KMS-11 (cell line): ENCODE data around the gene NR3C1.

Source experiments
- H2AFZ ChIP-seq: fragments of 200-600 bp; sonication (generic); 2 replicates; pipeline ENCODE4 v1.6.1; 2016; ENCODE audit warnings: antibody characterized with exemption, mixed run types, low read depth
- H3K27ac ChIP-seq: fragments of 200-600 bp; sonication (generic); 2 replicates; pipeline ENCODE4 v1.6.1; 2016; ENCODE audit warnings: mild to moderate bottlenecking, mixed run types
- H3K27me3 ChIP-seq: fragments of 200-600 bp; sonication (generic); 2 replicates; pipeline ENCODE4 v1.6.1; 2017; ENCODE audit warnings: mild to moderate bottlenecking, low read depth, mixed run types, moderate library complexity; ENCODE audit not compliant: insufficient read depth
- H3K36me3 ChIP-seq: fragments of 200-600 bp; sonication (generic); 2 replicates; pipeline ENCODE4 v1.6.1; 2017; ENCODE audit warnings: mild to moderate bottlenecking, mixed run types; ENCODE audit not compliant: insufficient read depth
- H3K4me1 ChIP-seq: fragments of 200-600 bp; sonication (generic); 2 replicates; pipeline ENCODE4 v1.6.1; 2016; ENCODE audit warnings: mild to moderate bottlenecking, low read depth, mixed run types; ENCODE audit not compliant: poor library complexity, severe bottlenecking
- H3K4me2 ChIP-seq: fragments of 200-600 bp; sonication (generic); 2 replicates; pipeline ENCODE4 v1.7.0; 2016; ENCODE audit warnings: mild to moderate bottlenecking, mixed run types
- H3K4me3 ChIP-seq: fragments of 200-600 bp; sonication (generic); IDR thresholded peaks from 2 replicates; pipeline ENCODE4 v1.6.1; 2017; ENCODE audit warnings: low read depth, low read length, mixed read lengths; ENCODE audit not compliant: insufficient read depth
- H3K79me2 ChIP-seq: fragments of 200-600 bp; sonication (generic); 2 replicates; pipeline ENCODE4 v1.6.1; 2016; ENCODE audit warnings: low read depth, mixed run types; ENCODE audit not compliant: insufficient read depth
- H3K9ac ChIP-seq: fragments of 200-600 bp; sonication (generic); 2 replicates; pipeline ENCODE4 v1.6.1; 2016; ENCODE audit warnings: mild to moderate bottlenecking, mixed run types
- H4K20me1 ChIP-seq: fragments of 200-600 bp; sonication (generic); 2 replicates; pipeline ENCODE4 v1.6.1; 2016; ENCODE audit warnings: mild to moderate bottlenecking, mixed run types; ENCODE audit not compliant: insufficient read depth
- TF ChIP-seq, protein P1 (sequence below): fragments of 200-600 bp; sonication (generic); conservative IDR thresholded peaks from 2 replicates; pipeline ENCODE4 v1.6.1; 2017; ENCODE audit warnings: low read depth, mild to moderate bottlenecking, antibody characterized with exemption, low read length, moderate library complexity, mixed read lengths

The NR3C1 gene

DNA sequence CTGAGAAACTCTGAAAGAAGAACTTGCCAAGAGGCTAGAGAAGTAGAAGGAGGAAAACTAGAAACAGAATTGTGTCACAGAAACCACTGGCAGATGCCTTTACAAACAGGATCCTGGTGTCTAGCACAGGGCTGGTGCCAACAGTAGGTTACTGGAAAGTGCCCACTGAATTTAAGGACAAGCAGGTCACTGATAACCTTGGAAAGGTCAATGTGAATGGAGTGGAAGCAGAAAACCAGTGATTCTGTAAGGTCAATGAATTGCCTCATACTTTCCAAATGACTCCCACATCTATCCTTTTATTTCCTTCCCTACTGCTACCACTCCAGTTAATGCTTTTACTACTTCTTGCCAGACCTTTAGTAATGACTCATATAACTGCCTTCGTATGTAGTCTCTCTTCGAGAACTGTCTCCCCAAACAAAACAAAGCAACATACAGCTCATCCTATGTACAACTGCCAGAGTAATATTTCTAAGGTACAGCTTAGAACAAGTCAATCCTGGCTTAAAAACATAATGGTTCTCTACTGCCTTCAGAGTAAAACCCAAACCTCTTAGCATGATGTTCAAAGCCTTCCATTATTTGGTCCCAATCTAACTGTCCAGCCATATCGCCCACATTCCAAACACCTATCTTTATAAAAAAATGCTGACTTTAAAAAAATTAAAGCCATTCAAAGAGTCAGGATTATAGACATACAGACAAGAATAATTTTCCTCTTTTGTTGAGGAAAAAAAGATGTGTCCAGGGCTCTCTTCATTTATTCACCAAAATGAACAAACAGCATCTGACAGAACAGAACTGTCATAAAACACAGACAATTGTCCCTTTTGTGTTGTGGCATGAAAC is 52.5 kb downstream of the NR3C1 start:
- Histone ChIP-seq H3K27ac (no peak overlapping the region), H3K9ac (no peak overlapping the region), H3K4me2 (peak overlapping the region; percentile 47; the same call in 1 of the 2 replicates), H3K4me1 (peaks cover 100% of the 10 kb centered on the region), H3K27me3 (no peaks in the 10 kb centered on the region), H3K4me3 (no peak overlapping the region), H3K79me2 (peaks cover 100% of the 10 kb centered on the region), H2AFZ (no peak overlapping the region), H4K20me1 (peaks cover 85% of the 10 kb centered on the region), H3K36me3 (no peaks in the 10 kb centered on the region)
- TF ChIP-seq, protein P1, sequence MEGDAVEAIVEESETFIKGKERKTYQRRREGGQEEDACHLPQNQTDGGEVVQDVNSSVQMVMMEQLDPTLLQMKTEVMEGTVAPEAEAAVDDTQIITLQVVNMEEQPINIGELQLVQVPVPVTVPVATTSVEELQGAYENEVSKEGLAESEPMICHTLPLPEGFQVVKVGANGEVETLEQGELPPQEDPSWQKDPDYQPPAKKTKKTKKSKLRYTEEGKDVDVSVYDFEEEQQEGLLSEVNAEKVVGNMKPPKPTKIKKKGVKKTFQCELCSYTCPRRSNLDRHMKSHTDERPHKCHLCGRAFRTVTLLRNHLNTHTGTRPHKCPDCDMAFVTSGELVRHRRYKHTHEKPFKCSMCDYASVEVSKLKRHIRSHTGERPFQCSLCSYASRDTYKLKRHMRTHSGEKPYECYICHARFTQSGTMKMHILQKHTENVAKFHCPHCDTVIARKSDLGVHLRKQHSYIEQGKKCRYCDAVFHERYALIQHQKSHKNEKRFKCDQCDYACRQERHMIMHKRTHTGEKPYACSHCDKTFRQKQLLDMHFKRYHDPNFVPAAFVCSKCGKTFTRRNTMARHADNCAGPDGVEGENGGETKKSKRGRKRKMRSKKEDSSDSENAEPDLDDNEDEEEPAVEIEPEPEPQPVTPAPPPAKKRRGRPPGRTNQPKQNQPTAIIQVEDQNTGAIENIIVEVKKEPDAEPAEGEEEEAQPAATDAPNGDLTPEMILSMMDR = no peak

DNA sequence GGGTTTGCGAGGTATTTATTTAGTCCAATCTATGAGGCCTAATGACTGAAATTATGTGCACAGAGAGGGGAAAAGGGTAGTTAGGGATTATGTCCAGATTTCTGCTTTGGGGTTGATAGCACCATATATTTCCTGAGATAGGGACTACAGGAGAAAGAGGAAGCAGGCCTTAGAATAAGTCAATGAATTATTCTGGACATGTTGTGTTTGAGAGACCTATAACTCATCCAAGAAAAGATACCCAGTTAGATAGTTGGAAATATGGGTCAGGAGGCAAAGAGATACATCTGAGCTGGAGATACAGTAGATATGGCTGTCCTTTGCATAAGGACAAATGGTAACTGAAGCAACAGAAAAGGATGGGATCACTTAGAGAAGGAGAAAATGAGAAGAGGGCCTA is 53.1 kb downstream of the NR3C1 start:
- no peak overlapping the region for H2AFZ ChIP-seq
- no peak overlapping the region for H3K9ac ChIP-seq
- H3K4me3 ChIP-seq = no peak overlapping the region
- H3K4me1 ChIP-seq = peaks cover 100% of the 10 kb centered on the region
- TF ChIP-seq, protein P1 = no peak
- peaks cover 100% of the 10 kb centered on the region for H3K79me2 ChIP-seq
- peak overlapping the region; percentile 47; the same call in 1 of the 2 replicates for H3K4me2 ChIP-seq
- no peak overlapping the region for H3K27ac ChIP-seq
- H3K36me3 ChIP-seq = no peaks in the 10 kb centered on the region
- no peaks in the 10 kb centered on the region for H3K27me3 ChIP-seq
- peaks cover 81% of the 10 kb centered on the region for H4K20me1 ChIP-seq

DNA sequence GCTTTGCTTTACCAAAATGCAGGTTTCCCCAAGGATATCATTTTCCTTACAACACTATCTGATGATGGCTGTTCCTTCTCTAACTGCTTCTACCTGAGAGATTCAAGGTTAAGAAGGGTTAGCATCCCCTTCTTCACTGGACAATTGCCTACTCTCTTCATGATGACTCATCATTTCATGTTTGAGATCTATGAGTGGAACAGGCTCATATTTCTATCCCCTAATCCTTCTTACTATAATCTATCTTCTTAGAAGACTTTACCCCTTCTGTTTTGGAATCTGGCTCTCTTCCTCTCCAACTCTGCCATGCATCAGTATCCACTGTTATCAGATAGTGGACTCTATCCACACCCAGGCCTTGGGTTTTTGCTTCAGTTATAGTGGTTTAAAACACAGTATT is 54.3 kb downstream of the NR3C1 start:
- Histone ChIP-seq H3K27ac (peak overlapping the region; percentile 24; the same call in 1 of the 2 replicates), H3K79me2 (peaks cover 100% of the 10 kb centered on the region), H3K4me3 (no peak overlapping the region), H3K27me3 (no peaks in the 10 kb centered on the region), H3K9ac (no peak overlapping the region), H3K36me3 (no peaks in the 10 kb centered on the region), H3K4me1 (peaks cover 100% of the 10 kb centered on the region), H2AFZ (no peak overlapping the region), H3K4me2 (peak overlapping the region; percentile 47), H4K20me1 (peaks cover 84% of the 10 kb centered on the region)
- TF ChIP-seq, protein P1 = no peak

DNA sequence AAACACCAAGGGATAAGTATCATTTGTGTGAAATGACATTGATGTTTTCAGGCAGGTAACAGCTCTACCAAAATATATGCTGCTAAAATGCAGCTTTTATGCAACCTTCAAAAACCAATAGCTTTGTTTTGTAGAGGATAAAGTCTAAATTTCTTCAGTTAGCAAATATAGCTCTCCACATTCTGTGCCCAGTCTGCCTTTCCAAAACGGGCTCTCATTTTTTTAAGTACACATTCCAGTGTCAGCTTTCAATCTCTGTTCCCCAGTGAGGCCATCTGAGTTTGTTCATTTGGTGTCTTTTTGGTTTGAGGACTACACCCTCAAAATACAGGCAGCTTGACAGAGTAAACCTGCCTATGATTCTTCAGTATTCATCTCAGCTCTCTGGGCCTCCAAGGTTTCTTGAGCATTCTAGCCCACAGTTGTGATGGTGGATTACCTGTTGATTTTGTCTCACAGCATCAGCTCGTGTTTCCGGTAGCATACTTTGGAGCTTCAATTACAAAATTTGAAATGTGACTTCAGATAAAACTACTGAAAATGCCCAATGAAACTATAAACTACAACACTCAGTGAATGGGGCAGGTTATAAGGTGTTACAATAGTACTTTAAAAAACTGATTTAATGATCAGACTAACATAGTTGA is 55.7 kb downstream of the NR3C1 start:
- peak overlapping the region; percentile 0; the same call in 1 of the 2 replicates for H3K4me2 ChIP-seq
- H3K4me1 ChIP-seq = peaks cover 100% of the 10 kb centered on the region
- H2AFZ ChIP-seq = no peak overlapping the region
- TF ChIP-seq, protein P1 = no peak
- H3K4me3 ChIP-seq = no peak overlapping the region
- H4K20me1 ChIP-seq = peaks cover 83% of the 10 kb centered on the region
- H3K27ac ChIP-seq = no peak overlapping the region
- peaks cover 100% of the 10 kb centered on the region for H3K79me2 ChIP-seq
- no peaks in the 10 kb centered on the region for H3K36me3 ChIP-seq
- no peak overlapping the region for H3K9ac ChIP-seq
- no peaks in the 10 kb centered on the region for H3K27me3 ChIP-seq
